ENCODE measurements around the gene TMEM163. TPM values are rescaled to one million over a fixed set of nuclear protein-coding genes. Genes with fewer than 3 reads are reported as not detected.

The TMEM163 gene
- total RNA-seq, 6 donors from 2014 or later, result 19.3 to 71.6 (median 26.7) TPM

GRCh38 chr2:134549104-134549503, 169.7 kb downstream of the TMEM163 start:
- TF ChIP-seq EP300 (IDR thresholded peaks at IDR 0.05) (no peak), POLR2AphosphoS5 (IDR thresholded peaks at IDR 0.05) (no peak)
- 60 to 76% methylated on average over 2 to 3 of the region's 3 CpGs for WGBS, 2 donors
- ATAC-seq (ENCODE audit: low FRiP score in 2 of 2) (peak in 1 of 2 donors; percentile 82), DNase-seq (no peak)
- H3K27me3 ChIP-seq, result no peaks in the 10 kb centered on the region
- no peak overlapping the region for H3K27ac ChIP-seq
- peaks cover 0 to 4% (median 0%) of the 10 kb centered on the region in 4 donors for H3K4me1 ChIP-seq
- no peaks in the 10 kb centered on the region for H3K9me3 ChIP-seq
- H3K4me3 ChIP-seq, result no peak overlapping the region
- no peaks in the 10 kb centered on the region for H3K36me3 ChIP-seq

GRCh38 chr2:134540990-134541389, 177.8 kb downstream of the TMEM163 start:
- no peak for DNase-seq
- H3K27ac ChIP-seq, result no peak overlapping the region
- TF ChIP-seq EP300 (IDR thresholded peaks at IDR 0.05), result no peak
- no peak for TF ChIP-seq CTCF (IDR thresholded peaks at IDR 0.05)
- TF ChIP-seq POLR2A (IDR thresholded peaks at IDR 0.05), result no peak
- no peak for TF ChIP-seq POLR2AphosphoS5 (IDR thresholded peaks at IDR 0.05)
- no peak for ATAC-seq (ENCODE audit: low FRiP score in 2 of 2)
- no peaks in the 10 kb centered on the region for H3K36me3 ChIP-seq
- no peaks in the 10 kb centered on the region for H3K4me1 ChIP-seq
- H3K27me3 ChIP-seq, result no peaks in the 10 kb centered on the region
- H3K9me3 ChIP-seq, result no peaks in the 10 kb centered on the region
- H3K4me3 ChIP-seq, result no peak overlapping the region

- ATAC-seq (ENCODE audit: low FRiP score in 2 of 2) (no peak), DNase-seq (no peak)
- H3K27me3 ChIP-seq, result no peaks in the 10 kb centered on the region
- H3K4me1 ChIP-seq, result no peaks in the 10 kb centered on the region
- H3K4me3 ChIP-seq, result no peak overlapping the region
- TF ChIP-seq POLR2AphosphoS5 (IDR thresholded peaks at IDR 0.05), result no peak
- TF ChIP-seq EP300 (IDR thresholded peaks at IDR 0.05), result no peak
- no peak for TF ChIP-seq CTCF (IDR thresholded peaks at IDR 0.05)
- TF ChIP-seq POLR2A (IDR thresholded peaks at IDR 0.05), result no peak
- H3K27ac ChIP-seq, result no peak overlapping the region
- WGBS, 2 donors, result 79 to 81% methylated on average over 3 to 5 of the region's 5 CpGs
- H3K36me3 ChIP-seq, result no peaks in the 10 kb centered on the region
- H3K9me3 ChIP-seq, result no peaks in the 10 kb centered on the region
These were observed 178.8 kb downstream of the TMEM163 start for GRCh38 chr2:134539981-134540380.

GRCh38 chr2:134537702-134538101, 181.1 kb downstream of the TMEM163 start:
- H3K27ac ChIP-seq, result no peak overlapping the region
- no peak overlapping the region for H3K4me3 ChIP-seq
- 48 to 63% methylated on average over 4 of the region's 4 CpGs for WGBS, 2 donors
- H3K36me3 ChIP-seq, result no peaks in the 10 kb centered on the region
- H3K9me3 ChIP-seq, result no peaks in the 10 kb centered on the region
- no peaks in the 10 kb centered on the region for H3K4me1 ChIP-seq
- DNase-seq (no peak), ATAC-seq (ENCODE audit: low FRiP score in 2 of 2) (no peak)
- no peaks in the 10 kb centered on the region for H3K27me3 ChIP-seq
- no peak for TF ChIP-seq CTCF (IDR thresholded peaks at IDR 0.05)
- TF ChIP-seq POLR2AphosphoS5 (IDR thresholded peaks at IDR 0.05), result no peak
- TF ChIP-seq POLR2A (IDR thresholded peaks at IDR 0.05), result no peak
- no peak for TF ChIP-seq EP300 (IDR thresholded peaks at IDR 0.05)

- ATAC-seq (ENCODE audit: low FRiP score in 2 of 2) (no peak), DNase-seq (no peak)
- no peak overlapping the region for H3K27ac ChIP-seq
- no peaks in the 10 kb centered on the region for H3K27me3 ChIP-seq
- WGBS, 2 donors, result 63 to 85% methylated on average over 2 of the region's 2 CpGs
- H3K36me3 ChIP-seq, result no peaks in the 10 kb centered on the region
- no peaks in the 10 kb centered on the region for H3K4me1 ChIP-seq
- no peaks in the 10 kb centered on the region for H3K9me3 ChIP-seq
- no peak overlapping the region for H3K4me3 ChIP-seq
- TF ChIP-seq CTCF (IDR thresholded peaks at IDR 0.05) (no peak), POLR2A (IDR thresholded peaks at IDR 0.05) (no peak), EP300 (IDR thresholded peaks at IDR 0.05) (no peak), POLR2AphosphoS5 (IDR thresholded peaks at IDR 0.05) (no peak)
These were observed 181.7 kb downstream of the TMEM163 start for GRCh38 chr2:134537121-134537520.
